Hepatocyte (in vitro differentiated cells): Measurements from ENCODE around the gene MIS18BP1.

Experiments used
- EZH2 ChIP-seq: fragments of 200-600 bp; sonication (generic); IDR thresholded peaks from 2 replicates; pipeline ENCODE4 v1.6.1; 2016; ENCODE audit warnings: antibody characterized with exemption, mild to moderate bottlenecking, borderline replicate concordance
- TF ChIP-seq, protein P1 (sequence below): fragments of 200-600 bp; sonication (generic); IDR thresholded peaks from 2 replicates; pipeline ENCODE4 v1.5.1; 2016; ENCODE audit warnings: antibody characterized with exemption, mild to moderate bottlenecking; ENCODE audit not compliant: poor library complexity

DNA sequence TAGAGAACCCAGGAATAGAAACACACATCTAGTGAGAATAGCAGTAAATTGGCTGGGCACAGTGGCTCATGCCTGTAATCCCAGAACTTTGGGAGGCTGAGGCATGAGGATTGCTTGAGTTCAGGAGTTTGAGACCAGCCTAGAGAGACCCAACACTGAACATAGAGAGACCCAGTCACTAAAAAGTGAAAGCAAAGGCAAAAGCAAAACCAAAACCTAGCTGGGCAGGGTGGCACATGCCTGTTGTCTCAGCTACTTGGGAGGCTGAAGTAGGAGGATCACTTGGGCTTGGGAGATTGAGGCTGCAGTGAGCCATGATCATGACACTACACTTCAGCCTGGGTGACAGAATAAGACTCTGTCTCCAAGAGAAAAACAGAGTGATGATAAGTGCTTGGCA lies 37.5 kb upstream of the MIS18BP1 start:
- no peak for TF ChIP-seq EZH2
- TF ChIP-seq, protein P1, sequence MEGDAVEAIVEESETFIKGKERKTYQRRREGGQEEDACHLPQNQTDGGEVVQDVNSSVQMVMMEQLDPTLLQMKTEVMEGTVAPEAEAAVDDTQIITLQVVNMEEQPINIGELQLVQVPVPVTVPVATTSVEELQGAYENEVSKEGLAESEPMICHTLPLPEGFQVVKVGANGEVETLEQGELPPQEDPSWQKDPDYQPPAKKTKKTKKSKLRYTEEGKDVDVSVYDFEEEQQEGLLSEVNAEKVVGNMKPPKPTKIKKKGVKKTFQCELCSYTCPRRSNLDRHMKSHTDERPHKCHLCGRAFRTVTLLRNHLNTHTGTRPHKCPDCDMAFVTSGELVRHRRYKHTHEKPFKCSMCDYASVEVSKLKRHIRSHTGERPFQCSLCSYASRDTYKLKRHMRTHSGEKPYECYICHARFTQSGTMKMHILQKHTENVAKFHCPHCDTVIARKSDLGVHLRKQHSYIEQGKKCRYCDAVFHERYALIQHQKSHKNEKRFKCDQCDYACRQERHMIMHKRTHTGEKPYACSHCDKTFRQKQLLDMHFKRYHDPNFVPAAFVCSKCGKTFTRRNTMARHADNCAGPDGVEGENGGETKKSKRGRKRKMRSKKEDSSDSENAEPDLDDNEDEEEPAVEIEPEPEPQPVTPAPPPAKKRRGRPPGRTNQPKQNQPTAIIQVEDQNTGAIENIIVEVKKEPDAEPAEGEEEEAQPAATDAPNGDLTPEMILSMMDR, result no peak
